ENCODE data around the gene B3GNT7.
"Not testable (repeated sequence)": the region's sequence is repeated elsewhere in the genome, so short reads cannot be mapped to it uniquely, and the experiment has no call there.

Gene B3GNT7

GRCh38 chr2:231371430-231372054 lies 24.0 kb upstream of the B3GNT7 start:
- no peaks in the 10 kb centered on the region for H3K27me3 ChIP-seq (ENCODE audit: insufficient read depth, low read length)
- H3K9me3 ChIP-seq (ENCODE audit: low read length), result no peaks in the 10 kb centered on the region
- H3K4me1 ChIP-seq (ENCODE audit: insufficient read depth, low read length), result no peaks in the 10 kb centered on the region
- no peaks in the 10 kb centered on the region for H3K36me3 ChIP-seq (ENCODE audit: insufficient read depth, low read length)
- H2AFZ ChIP-seq (ENCODE audit: low read depth, low read length), result no peak overlapping the region
- H3K4me3 ChIP-seq (ENCODE audit: low read length), result no peak overlapping the region

- Histone ChIP-seq H2AFZ (ENCODE audit: low read depth, low read length) (no peak overlapping the region), H3K4me1 (ENCODE audit: insufficient read depth, low read length) (no peaks in the 10 kb centered on the region), H3K36me3 (ENCODE audit: insufficient read depth, low read length) (no peaks in the 10 kb centered on the region), H3K27me3 (ENCODE audit: insufficient read depth, low read length) (no peaks in the 10 kb centered on the region), H3K9me3 (ENCODE audit: low read length) (no peaks in the 10 kb centered on the region), H3K4me3 (ENCODE audit: low read length) (no peak overlapping the region)
Observed at GRCh38 chr2:231372326-231372725, 23.2 kb upstream of the B3GNT7 start.

DNA sequence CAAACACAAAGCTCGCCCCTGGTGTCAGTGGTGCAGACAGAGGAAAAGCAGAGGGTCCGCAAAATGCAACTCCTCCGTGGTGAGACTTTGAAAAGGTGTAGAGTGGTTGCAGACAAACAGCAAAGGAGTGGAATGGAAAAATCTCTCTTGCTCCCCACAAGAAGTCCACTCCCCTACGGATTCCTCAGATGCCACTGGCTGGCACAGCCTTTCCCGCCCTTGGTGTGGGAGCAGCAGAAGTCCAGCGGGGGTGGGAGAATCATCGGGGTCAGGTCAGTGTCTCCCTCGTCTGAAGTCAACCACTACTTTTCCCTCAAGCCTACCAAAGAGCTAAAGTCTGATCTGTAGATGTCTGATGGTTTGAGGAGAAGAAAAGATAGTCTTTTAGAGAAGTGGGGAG lies 22.3 kb upstream of the B3GNT7 start:
- Histone ChIP-seq H3K36me3 (ENCODE audit: insufficient read depth, low read length) (no peaks in the 10 kb centered on the region), H3K4me1 (ENCODE audit: insufficient read depth, low read length) (no peaks in the 10 kb centered on the region), H3K4me3 (ENCODE audit: low read length) (no peak overlapping the region), H3K27me3 (ENCODE audit: insufficient read depth, low read length) (no peaks in the 10 kb centered on the region), H2AFZ (ENCODE audit: low read depth, low read length) (no peak overlapping the region), H3K9me3 (ENCODE audit: low read length) (no peaks in the 10 kb centered on the region)

GRCh38 chr2:231373786-231374349 lies 21.6 kb upstream of the B3GNT7 start:
- H3K36me3 ChIP-seq (ENCODE audit: insufficient read depth, low read length), result no peaks in the 10 kb centered on the region
- H3K4me1 ChIP-seq (ENCODE audit: insufficient read depth, low read length), result no peaks in the 10 kb centered on the region
- no peak overlapping the region for H3K4me3 ChIP-seq (ENCODE audit: low read length)
- H3K27me3 ChIP-seq (ENCODE audit: insufficient read depth, low read length), result no peaks in the 10 kb centered on the region
- H2AFZ ChIP-seq (ENCODE audit: low read depth, low read length), result no peak overlapping the region
- no peaks in the 10 kb centered on the region for H3K9me3 ChIP-seq (ENCODE audit: low read length)

GRCh38 chr2:231374771-231375170 lies 20.7 kb upstream of the B3GNT7 start:
- H3K9me3 ChIP-seq (ENCODE audit: low read length), result no peaks in the 10 kb centered on the region
- H2AFZ ChIP-seq (ENCODE audit: low read depth, low read length), result no peak overlapping the region
- H3K36me3 ChIP-seq (ENCODE audit: insufficient read depth, low read length), result no peaks in the 10 kb centered on the region
- no peak overlapping the region for H3K4me3 ChIP-seq (ENCODE audit: low read length)
- no peaks in the 10 kb centered on the region for H3K27me3 ChIP-seq (ENCODE audit: insufficient read depth, low read length)
- H3K4me1 ChIP-seq (ENCODE audit: insufficient read depth, low read length), result no peaks in the 10 kb centered on the region

GRCh38 chr2:231375994-231376615 lies 19.4 kb upstream of the B3GNT7 start:
- H3K4me3 ChIP-seq (ENCODE audit: low read length); H2AFZ ChIP-seq (ENCODE audit: low read depth, low read length); H3K4me1 ChIP-seq (ENCODE audit: insufficient read depth, low read length); H3K27me3 ChIP-seq (ENCODE audit: insufficient read depth, low read length); H3K36me3 ChIP-seq (ENCODE audit: insufficient read depth, low read length); H3K9me3 ChIP-seq (ENCODE audit: low read length): not testable (repeated sequence)

- Histone ChIP-seq H3K36me3 (ENCODE audit: insufficient read depth, low read length) (no peaks in the 10 kb centered on the region), H3K4me1 (ENCODE audit: insufficient read depth, low read length) (no peaks in the 10 kb centered on the region), H3K4me3 (ENCODE audit: low read length) (no peak overlapping the region), H3K9me3 (ENCODE audit: low read length) (no peaks in the 10 kb centered on the region), H3K27me3 (ENCODE audit: insufficient read depth, low read length) (no peaks in the 10 kb centered on the region), H2AFZ (ENCODE audit: low read depth, low read length) (no peak overlapping the region)
Observed at GRCh38 chr2:231376857-231377256, 18.7 kb upstream of the B3GNT7 start.

- no peaks in the 10 kb centered on the region for H3K36me3 ChIP-seq (ENCODE audit: insufficient read depth, low read length)
- no peaks in the 10 kb centered on the region for H3K4me1 ChIP-seq (ENCODE audit: insufficient read depth, low read length)
- no peaks in the 10 kb centered on the region for H3K9me3 ChIP-seq (ENCODE audit: low read length)
- no peak overlapping the region for H2AFZ ChIP-seq (ENCODE audit: low read depth, low read length)
- H3K4me3 ChIP-seq (ENCODE audit: low read length), result no peak overlapping the region
- H3K27me3 ChIP-seq (ENCODE audit: insufficient read depth, low read length), result no peaks in the 10 kb centered on the region
Observed at GRCh38 chr2:231378026-231378722, 17.3 kb upstream of the B3GNT7 start.

DNA sequence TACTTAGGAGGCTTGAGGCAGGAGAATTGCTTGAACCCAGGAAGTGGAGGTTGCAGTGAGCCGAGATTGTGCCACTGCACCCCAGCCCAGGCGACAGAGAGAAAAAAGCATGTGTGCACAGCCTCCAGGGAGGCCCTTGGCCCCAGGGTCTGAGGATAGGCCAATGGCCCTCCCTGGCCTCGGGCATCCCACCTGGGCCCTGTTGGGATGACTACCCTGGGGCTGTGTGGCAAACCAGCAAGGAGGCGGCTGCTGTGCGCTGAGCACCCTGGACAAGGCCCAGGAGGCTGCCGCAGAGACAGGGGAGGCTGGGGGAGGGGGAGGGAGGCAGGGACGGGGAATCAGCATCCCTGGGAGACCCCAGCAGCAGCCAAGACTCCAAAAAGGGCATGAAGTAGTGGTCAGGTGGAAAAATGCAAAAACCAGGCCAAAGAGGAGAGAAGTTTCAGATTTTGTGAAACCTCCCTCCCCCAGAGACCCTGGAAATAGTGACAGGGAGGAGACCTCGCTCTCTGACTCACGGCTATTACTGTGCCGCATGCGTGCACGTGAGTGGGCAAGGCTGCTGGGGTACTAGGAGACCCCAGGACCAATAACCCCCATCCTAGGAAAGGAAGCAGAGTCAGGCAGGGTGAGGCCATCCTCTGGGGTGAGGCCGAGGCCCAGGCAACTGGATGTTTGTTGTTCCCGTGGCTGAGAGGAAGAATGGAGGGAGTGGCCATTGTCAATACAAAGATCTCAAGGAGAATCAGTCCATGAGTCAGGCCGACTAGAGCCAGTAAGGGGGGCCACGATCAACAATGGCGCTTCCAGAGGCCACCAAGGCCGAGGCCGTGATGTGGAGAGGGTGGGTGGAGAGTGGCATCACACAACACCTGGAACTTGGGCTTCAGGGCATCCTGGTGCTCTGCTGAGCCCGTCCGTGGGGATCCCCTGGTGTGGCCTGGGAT lies 16.0 kb upstream of the B3GNT7 start:
- no peaks in the 10 kb centered on the region for H3K4me1 ChIP-seq (ENCODE audit: insufficient read depth, low read length)
- H3K27me3 ChIP-seq (ENCODE audit: insufficient read depth, low read length), result no peaks in the 10 kb centered on the region
- no peak overlapping the region for H3K4me3 ChIP-seq (ENCODE audit: low read length)
- H3K9me3 ChIP-seq (ENCODE audit: low read length), result no peaks in the 10 kb centered on the region
- no peaks in the 10 kb centered on the region for H3K36me3 ChIP-seq (ENCODE audit: insufficient read depth, low read length)
- no peak overlapping the region for H2AFZ ChIP-seq (ENCODE audit: low read depth, low read length)

DNA sequence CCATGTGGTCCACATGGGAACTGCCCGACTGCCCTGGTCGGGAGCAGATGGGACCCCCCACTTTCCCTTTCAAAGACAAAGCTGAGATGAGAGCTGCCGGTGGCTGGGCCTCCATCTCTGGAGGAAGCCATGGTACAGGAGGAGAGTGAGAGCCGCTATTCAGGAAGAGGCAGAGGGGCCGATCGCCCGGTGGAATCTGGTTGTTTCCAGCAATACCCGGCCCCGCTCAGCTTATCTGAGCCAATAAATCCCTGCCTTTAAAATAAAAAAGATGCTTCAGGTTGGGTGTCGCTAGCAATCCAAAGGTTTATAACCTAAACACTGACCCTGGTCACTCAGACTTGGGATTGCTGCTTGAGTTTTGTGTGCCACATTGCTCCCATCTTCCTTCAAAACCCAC lies 15.2 kb upstream of the B3GNT7 start:
- Histone ChIP-seq H3K9me3 (ENCODE audit: low read length) (no peaks in the 10 kb centered on the region), H3K36me3 (ENCODE audit: insufficient read depth, low read length) (no peaks in the 10 kb centered on the region), H3K4me1 (ENCODE audit: insufficient read depth, low read length) (no peaks in the 10 kb centered on the region), H3K27me3 (ENCODE audit: insufficient read depth, low read length) (no peaks in the 10 kb centered on the region), H2AFZ (ENCODE audit: low read depth, low read length) (no peak overlapping the region), H3K4me3 (ENCODE audit: low read length) (no peak overlapping the region)

GRCh38 chr2:231380991-231381847 lies 14.3 kb upstream of the B3GNT7 start:
- H3K36me3 ChIP-seq (ENCODE audit: insufficient read depth, low read length), result no peaks in the 10 kb centered on the region
- no peak overlapping the region for H3K4me3 ChIP-seq (ENCODE audit: low read length)
- H2AFZ ChIP-seq (ENCODE audit: low read depth, low read length), result no peak overlapping the region
- H3K4me1 ChIP-seq (ENCODE audit: insufficient read depth, low read length), result no peaks in the 10 kb centered on the region
- H3K9me3 ChIP-seq (ENCODE audit: low read length), result peaks cover 2% of the 10 kb centered on the region
- H3K27me3 ChIP-seq (ENCODE audit: insufficient read depth, low read length), result no peaks in the 10 kb centered on the region

DNA sequence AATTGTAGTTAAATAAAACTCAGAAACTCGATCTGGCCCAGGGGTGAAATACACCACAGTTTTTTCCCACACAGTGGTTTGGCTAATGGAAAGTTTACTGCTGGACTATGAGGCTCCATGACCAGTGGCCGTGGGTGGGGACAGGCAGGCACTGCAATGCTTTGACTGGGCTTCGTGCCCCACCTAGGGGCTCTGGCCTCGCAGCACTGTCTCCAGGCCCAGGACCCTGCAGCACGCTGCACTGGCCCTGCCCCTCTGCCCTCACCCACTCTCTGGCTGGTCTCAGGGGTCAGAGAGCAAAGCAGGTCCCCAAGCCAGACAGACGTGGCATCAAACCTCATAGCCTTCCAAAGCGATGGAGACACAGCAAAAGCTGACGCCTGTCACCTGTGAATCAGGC lies 13.4 kb upstream of the B3GNT7 start:
- Histone ChIP-seq H3K27me3 (ENCODE audit: insufficient read depth, low read length) (no peaks in the 10 kb centered on the region), H3K4me1 (ENCODE audit: insufficient read depth, low read length) (no peaks in the 10 kb centered on the region), H3K9me3 (ENCODE audit: low read length) (peaks cover 2% of the 10 kb centered on the region), H3K36me3 (ENCODE audit: insufficient read depth, low read length) (no peaks in the 10 kb centered on the region), H2AFZ (ENCODE audit: low read depth, low read length) (no peak overlapping the region), H3K4me3 (ENCODE audit: low read length) (no peak overlapping the region)

Data from neuron (in vitro differentiated cells).